Karpas-422 (cell line): ENCODE results near the gene CLDN10. TPM values are rescaled to one million over a fixed set of nuclear protein-coding genes. Genes with fewer than 3 reads are reported as not detected.

ENCODE experiments used
- DNase-seq: peaks from one replicate; pipeline ENCODE4 v3.0.0-alpha.2; 2015
- H2AFZ ChIP-seq: fragments of 200-600 bp; sonication (generic); 2 replicates; pipeline ENCODE4 v1.6.1; 2014; ENCODE audit warnings: antibody characterized with exemption, low read length, mixed read lengths
- H3K27ac ChIP-seq: fragments of 200-600 bp; sonication (generic); 2 replicates; pipeline ENCODE4 v1.5.1; 2014; ENCODE audit warnings: mild to moderate bottlenecking, low read length, moderate library complexity
- H3K27me3 ChIP-seq: fragments of 200-600 bp; sonication (generic); 2 replicates; pipeline ENCODE4 v1.6.1; 2014; ENCODE audit warnings: low read length, mixed read lengths
- H3K36me3 ChIP-seq: fragments of 200-600 bp; sonication (generic); 2 replicates; pipeline ENCODE4 v1.6.1; 2014; ENCODE audit warnings: low read length, mixed read lengths; ENCODE audit not compliant: insufficient read depth
- H3K4me1 ChIP-seq: fragments of 200-600 bp; sonication (generic); 2 replicates; pipeline ENCODE4 v1.6.1; 2014; ENCODE audit warnings: mild to moderate bottlenecking, low read length, mixed read lengths
- H3K4me2 ChIP-seq: fragments of 200-600 bp; sonication (generic); 2 replicates; pipeline ENCODE4 v1.6.1; 2014; ENCODE audit warnings: low read length, low read depth, mild to moderate bottlenecking; ENCODE audit not compliant: poor library complexity, severe bottlenecking
- H3K4me3 ChIP-seq: fragments of 200-600 bp; sonication (generic); 2 replicates; pipeline ENCODE4 v1.5.1; 2014; ENCODE audit warnings: mild to moderate bottlenecking, antibody characterized with exemption, low read length, mixed read lengths
- H3K79me2 ChIP-seq: fragments of 200-600 bp; sonication (generic); 2 replicates; pipeline ENCODE4 v1.6.1; 2014; ENCODE audit warnings: mild to moderate bottlenecking, low read length, mixed read lengths
- H3K9ac ChIP-seq: fragments of 200-600 bp; sonication (generic); 2 replicates; pipeline ENCODE4 v1.6.0; 2014; ENCODE audit warnings: low read length
- H3K9me2 ChIP-seq: fragments of 200-600 bp; sonication (generic), shearing (Covaris generic); replicated peaks from 2 replicates; pipeline ENCODE4 v1.6.0; 2014; ENCODE audit warnings: mild to moderate bottlenecking, low read length, moderate library complexity; ENCODE audit not compliant: insufficient read depth
- H3K9me3 ChIP-seq: fragments of 300-700, 200-600 bp; sonication (generic); 2 replicates; pipeline ENCODE4 v1.6.1; 2014; ENCODE audit warnings: low read length, mixed read lengths
- H4K20me1 ChIP-seq: fragments of 200-600 bp; sonication (generic); 2 replicates; pipeline ENCODE4 v1.6.1; 2014; ENCODE audit warnings: mild to moderate bottlenecking, antibody characterized with exemption, low read length, low read depth; ENCODE audit not compliant: insufficient read depth
- total RNA-seq: library from RNA; depleted of rRNA; stranded (reverse); fragments of >200 nt; shearing (Covaris generic); gene quantifications from 2 replicates; pipeline ENCODE4 v1.2.3, GENCODE V29; 2014; ENCODE audit warnings: low replicate concordance

The CLDN10 gene
- total RNA-seq, 1 experiment from 2014 or later, result not detected

- Histone ChIP-seq H4K20me1 (no peaks in the 10 kb centered on the region), H3K79me2 (no peaks in the 10 kb centered on the region), H3K9ac (no peak overlapping the region), H2AFZ (no peak overlapping the region), H3K27me3 (no peaks in the 10 kb centered on the region), H3K9me3 (no peaks in the 10 kb centered on the region), H3K4me3 (no peak overlapping the region), H3K4me1 (no peaks in the 10 kb centered on the region), H3K4me2 (no peak overlapping the region), H3K9me2 (no peaks in the 10 kb centered on the region), H3K27ac (no peak overlapping the region), H3K36me3 (no peaks in the 10 kb centered on the region)
- DNase-seq, result no peak
Observed at GRCh38 chr13:95593462-95593861, 40.9 kb downstream of the CLDN10 start.

DNA sequence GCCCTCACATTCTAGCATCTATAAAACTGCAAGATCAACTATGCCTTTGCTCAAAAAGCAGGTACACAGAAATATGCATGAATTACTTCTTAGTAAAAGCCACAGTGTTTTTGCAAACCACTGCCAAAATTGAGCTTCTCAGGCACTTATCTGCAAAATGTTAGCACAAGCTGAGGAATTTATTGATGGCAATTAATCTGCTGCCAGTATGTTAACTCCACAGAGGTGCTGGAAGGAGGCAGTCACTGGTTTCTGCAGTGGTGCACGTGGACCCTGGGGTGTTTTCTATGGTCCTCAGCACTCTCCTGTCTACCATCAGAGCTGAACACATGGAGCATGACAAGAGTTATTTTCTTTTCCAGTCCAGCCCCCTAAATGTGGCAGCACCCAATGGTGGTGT lies 44.2 kb downstream of the CLDN10 start:
- DNase-seq, result no peak

GRCh38 chr13:95601216-95601615 lies 48.7 kb downstream of the CLDN10 start:
- Histone ChIP-seq H3K4me1 (peaks cover 7% of the 10 kb centered on the region), H3K27me3 (no peaks in the 10 kb centered on the region), H3K36me3 (no peaks in the 10 kb centered on the region), H3K9me2 (no peaks in the 10 kb centered on the region), H3K4me2 (no peak overlapping the region), H3K9me3 (no peaks in the 10 kb centered on the region), H2AFZ (no peak overlapping the region), H3K27ac (no peak overlapping the region), H3K9ac (no peak overlapping the region), H3K79me2 (no peaks in the 10 kb centered on the region), H4K20me1 (no peaks in the 10 kb centered on the region), H3K4me3 (no peak overlapping the region)
- DNase-seq, result no peak

More for the DNA sequence above, 44.2 kb downstream of the CLDN10 start:
- Histone ChIP-seq H3K4me2 (no peak overlapping the region), H3K9ac (no peak overlapping the region), H3K4me1 (no peaks in the 10 kb centered on the region), H3K4me3 (no peak overlapping the region), H3K36me3 (no peaks in the 10 kb centered on the region), H3K9me3 (no peaks in the 10 kb centered on the region), H2AFZ (no peak overlapping the region), H3K79me2 (no peaks in the 10 kb centered on the region), H3K27me3 (no peaks in the 10 kb centered on the region), H3K27ac (no peak overlapping the region), H3K9me2 (no peaks in the 10 kb centered on the region), H4K20me1 (no peaks in the 10 kb centered on the region)

DNA sequence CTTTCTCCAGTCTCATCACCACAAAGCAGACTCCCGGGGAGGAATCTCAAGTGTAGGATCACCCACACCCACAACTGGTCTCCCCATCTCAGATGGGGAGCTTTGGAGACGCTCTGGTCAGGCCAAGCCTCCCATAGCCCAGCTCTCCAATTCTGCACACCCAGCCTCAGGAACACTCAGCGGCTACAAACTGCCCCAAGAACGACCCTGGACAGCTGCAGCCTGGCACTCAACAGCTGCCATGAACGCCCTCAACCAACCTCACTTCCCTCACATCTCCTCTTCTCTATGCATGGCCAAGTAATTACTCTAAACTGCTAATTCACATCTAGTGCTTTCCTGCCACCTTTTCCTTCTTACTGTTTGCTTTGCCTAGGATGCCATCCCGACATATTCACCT lies 49.4 kb downstream of the CLDN10 start:
- Histone ChIP-seq H3K9ac (no peak overlapping the region), H3K4me3 (no peak overlapping the region), H3K27me3 (no peaks in the 10 kb centered on the region), H3K9me3 (no peaks in the 10 kb centered on the region), H3K9me2 (no peaks in the 10 kb centered on the region), H3K79me2 (no peaks in the 10 kb centered on the region), H4K20me1 (no peaks in the 10 kb centered on the region), H3K36me3 (no peaks in the 10 kb centered on the region), H3K27ac (no peak overlapping the region), H3K4me2 (no peak overlapping the region), H3K4me1 (peaks cover 12% of the 10 kb centered on the region), H2AFZ (no peak overlapping the region)
- DNase-seq, result no peak

- Histone ChIP-seq H3K4me1 (peaks cover 12% of the 10 kb centered on the region), H3K27ac (no peak overlapping the region), H3K79me2 (no peaks in the 10 kb centered on the region), H4K20me1 (no peaks in the 10 kb centered on the region), H3K9me2 (no peaks in the 10 kb centered on the region), H3K36me3 (no peaks in the 10 kb centered on the region), H2AFZ (no peak overlapping the region), H3K9me3 (no peaks in the 10 kb centered on the region), H3K4me2 (no peak overlapping the region), H3K27me3 (no peaks in the 10 kb centered on the region), H3K9ac (no peak overlapping the region), H3K4me3 (no peak overlapping the region)
- no peak for DNase-seq
Observed at GRCh38 chr13:95603887-95604555, 51.5 kb downstream of the CLDN10 start.

GRCh38 chr13:95604556-95604915 lies 52.0 kb downstream of the CLDN10 start:
- Histone ChIP-seq H3K27me3 (no peaks in the 10 kb centered on the region), H3K9me2 (no peaks in the 10 kb centered on the region), H3K9me3 (no peaks in the 10 kb centered on the region), H2AFZ (no peak overlapping the region), H3K4me1 (peaks cover 12% of the 10 kb centered on the region), H3K27ac (no peak overlapping the region), H3K4me3 (no peak overlapping the region), H3K4me2 (no peak overlapping the region), H3K9ac (no peak overlapping the region), H3K79me2 (no peaks in the 10 kb centered on the region), H3K36me3 (no peaks in the 10 kb centered on the region), H4K20me1 (no peaks in the 10 kb centered on the region)
- DNase-seq, result no peak

- H3K27me3 ChIP-seq, result no peaks in the 10 kb centered on the region
- H3K27ac ChIP-seq, result no peak overlapping the region
- H3K9ac ChIP-seq, result no peak overlapping the region
- H3K79me2 ChIP-seq, result no peaks in the 10 kb centered on the region
- H3K4me1 ChIP-seq, result peaks cover 12% of the 10 kb centered on the region
- no peaks in the 10 kb centered on the region for H3K9me3 ChIP-seq
- no peaks in the 10 kb centered on the region for H3K36me3 ChIP-seq
- H3K4me2 ChIP-seq, result no peak overlapping the region
- no peaks in the 10 kb centered on the region for H3K9me2 ChIP-seq
- H3K4me3 ChIP-seq, result no peak overlapping the region
- DNase-seq, result no peak
- no peaks in the 10 kb centered on the region for H4K20me1 ChIP-seq
- no peak overlapping the region for H2AFZ ChIP-seq
Observed at GRCh38 chr13:95605448-95606125, 53.1 kb downstream of the CLDN10 start.

DNA sequence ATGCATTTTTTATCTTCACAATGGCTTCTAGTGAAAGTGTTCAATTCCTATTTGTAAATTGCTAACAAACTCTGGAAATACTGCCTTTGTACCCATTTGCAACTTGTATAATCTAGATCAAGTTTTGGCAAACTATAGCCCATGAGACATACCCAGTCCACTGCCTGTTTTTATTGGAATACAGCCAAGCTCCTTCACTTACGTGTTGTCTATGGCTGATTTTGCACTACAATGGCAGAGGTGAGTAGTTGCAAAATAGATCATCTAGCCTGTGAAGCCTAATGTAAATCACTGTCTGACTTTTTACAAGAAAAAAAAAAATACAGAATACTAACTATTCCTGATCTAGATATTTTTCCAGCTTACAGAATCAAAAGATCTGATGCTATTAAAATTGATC lies 54.8 kb downstream of the CLDN10 start:
- Histone ChIP-seq H3K4me3 (no peak overlapping the region), H3K9me3 (no peaks in the 10 kb centered on the region), H3K9me2 (no peaks in the 10 kb centered on the region), H3K36me3 (no peaks in the 10 kb centered on the region), H3K4me2 (no peak overlapping the region), H3K27ac (no peak overlapping the region), H3K9ac (no peak overlapping the region), H2AFZ (no peak overlapping the region), H4K20me1 (no peaks in the 10 kb centered on the region), H3K27me3 (no peaks in the 10 kb centered on the region), H3K79me2 (no peaks in the 10 kb centered on the region), H3K4me1 (peaks cover 12% of the 10 kb centered on the region)
- no peak for DNase-seq
